ENCODE results near the gene LDLR.
A peak's percentile ranks its signal among the peaks of the same experiment; 100 is the strongest.

LDLR gene

GRCh38 chr19:11089254-11090013, at the start of gene LDLR:
TSS of gene LDLR (plus strand) at chr19:11089463. CDS start at chr19:11089549, 86 bp downstream.
- peak; percentile 82 for DNase-seq (ENCODE audit: low spot score)

GRCh38 chr19:11041194-11041593, 48.1 kb upstream of the LDLR start:
- no peak for DNase-seq (ENCODE audit: low spot score)

- no peak for DNase-seq (ENCODE audit: low spot score)
Observed at GRCh38 chr19:11041966-11042627, 47.2 kb upstream of the LDLR start.

GRCh38 chr19:11044431-11044830, 44.8 kb upstream of the LDLR start:
- DNase-seq (ENCODE audit: low spot score), result no peak

GRCh38 chr19:11045536-11045935, 43.7 kb upstream of the LDLR start:
- DNase-seq (ENCODE audit: low spot score), result no peak

- no peak for DNase-seq (ENCODE audit: low spot score)
Observed at GRCh38 chr19:11046605-11047354, 42.5 kb upstream of the LDLR start.

- DNase-seq (ENCODE audit: low spot score), result no peak
Observed at GRCh38 chr19:11047866-11048265, 41.4 kb upstream of the LDLR start.

GRCh38 chr19:11050323-11051114, 38.7 kb upstream of the LDLR start:
- DNase-seq (ENCODE audit: low spot score), result no peak

GRCh38 chr19:11053817-11054195, 35.5 kb upstream of the LDLR start:
- DNase-seq (ENCODE audit: low spot score), result no peak

GRCh38 chr19:11054200-11054599, 35.1 kb upstream of the LDLR start:
- DNase-seq (ENCODE audit: low spot score), result no peak

- no peak for DNase-seq (ENCODE audit: low spot score)
Observed at GRCh38 chr19:11054628-11055027, 34.6 kb upstream of the LDLR start.

GRCh38 chr19:11058246-11059030, 30.8 kb upstream of the LDLR start:
- no peak for DNase-seq (ENCODE audit: low spot score)

- DNase-seq (ENCODE audit: low spot score), result no peak
Observed at GRCh38 chr19:11059511-11060358, 29.5 kb upstream of the LDLR start.

- DNase-seq (ENCODE audit: low spot score), result no peak
Observed at GRCh38 chr19:11061952-11062351, 27.3 kb upstream of the LDLR start.

GRCh38 chr19:11063434-11063833, 25.8 kb upstream of the LDLR start:
- no peak for DNase-seq (ENCODE audit: low spot score)

- no peak for DNase-seq (ENCODE audit: low spot score)
Observed at GRCh38 chr19:11064831-11065303, 24.4 kb upstream of the LDLR start.

- no peak for DNase-seq (ENCODE audit: low spot score)
Observed at GRCh38 chr19:11066326-11066725, 22.9 kb upstream of the LDLR start.

- DNase-seq (ENCODE audit: low spot score), result no peak
Observed at GRCh38 chr19:11067356-11068113, 21.7 kb upstream of the LDLR start.

GRCh38 chr19:11069561-11069960, 19.7 kb upstream of the LDLR start:
- no peak for DNase-seq (ENCODE audit: low spot score)

- no peak for DNase-seq (ENCODE audit: low spot score)
Observed at GRCh38 chr19:11070123-11070522, 19.1 kb upstream of the LDLR start.
